ENCODE measurements around the gene CFAP92.

DNA sequence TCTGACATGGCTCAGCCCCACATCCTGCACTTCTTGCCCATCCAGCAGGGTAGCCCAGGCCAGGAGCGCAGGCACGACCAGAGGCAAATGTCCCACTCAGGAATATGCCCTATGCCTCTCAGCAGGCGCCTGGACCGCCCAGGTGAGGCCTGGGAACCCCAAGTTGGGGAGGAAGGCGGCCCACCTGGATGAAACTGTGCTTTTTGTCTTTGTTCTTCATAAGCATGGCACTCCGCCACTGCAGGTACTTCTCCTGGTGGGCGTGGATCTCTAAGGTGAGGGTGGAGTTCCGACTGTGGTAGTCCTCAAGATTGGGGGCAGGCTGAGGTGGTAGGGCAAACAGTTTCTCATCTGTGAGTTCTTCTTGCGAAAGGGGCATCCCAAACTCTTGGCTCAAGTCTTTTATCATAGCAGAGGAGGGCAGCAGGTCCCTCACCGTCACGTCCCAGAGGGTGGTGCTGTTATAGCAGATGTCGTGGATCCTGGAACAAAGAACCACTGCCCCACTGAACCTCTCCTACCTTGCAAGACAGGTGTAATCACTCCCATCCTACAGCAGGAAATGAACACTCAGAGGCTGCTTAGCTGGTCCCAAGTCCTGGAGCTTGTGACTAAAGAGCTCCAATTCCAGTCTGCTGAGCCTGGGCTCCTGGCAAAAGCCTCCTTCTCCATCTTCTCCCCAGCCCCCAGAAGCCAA is 61.2 kb downstream of the CFAP92 start:
- TF ChIP-seq CTCF (conservative IDR thresholded peaks at IDR 0.05; ENCODE audit: low read depth, low read length) (no peak), EZH2phosphoT487 (IDR thresholded peaks at IDR 0.05; ENCODE audit: borderline replicate concordance, low read length) (no peak)
